Endothelial cell of umbilical vein (primary cell): ENCODE results near the gene ANAPC16. TPM values are rescaled to one million over a fixed set of nuclear protein-coding genes. Genes with fewer than 3 reads are reported as not detected.

Source experiments
- BruUV-seq: library from RNA; stranded (reverse); fragments of 400-500 nt; replicated peaks from 2 replicates; lab custom pipeline; 2021; lab: Mats Ljungman, UMichigan
- CTCF ChIA-PET: fragments of 300-600, 350-600 bp; sonication (Branson Sonifier 250); formaldehyde crosslinking; loops from one replicate; lab custom pipeline; 2021; ENCODE audit warnings: antibody characterized with exemption, inconsistent platforms; lab: Charles Lee
- POLR2A ChIA-PET: fragments of 300-600, 350-600 bp; sonication (Branson Sonifier 250); formaldehyde crosslinking; loops from one replicate; lab custom pipeline; 2021; ENCODE audit warnings: antibody characterized with exemption, inconsistent platforms; lab: Charles Lee
- DNase-seq: peaks from one replicate; pipeline ENCODE4 v3.0.0-alpha.2; 2011; ENCODE audit warnings: low read depth, low spot score
- FAIRE-seq: peaks from 2 replicates; lab custom pipeline; 2011; peaks lifted over from hg19 to GRCh38; lab: Jason Lieb, UNC
- H2AFZ ChIP-seq: 2 replicates; pipeline ENCODE4 v1.6.0; 2012; ENCODE audit warnings: low read depth, low read length, control low read depth, inconsistent platforms
- H3K27ac ChIP-seq: 2 replicates; pipeline ENCODE4 v1.5.1; 2011; ENCODE audit warnings: low read depth, mild to moderate bottlenecking, control low read depth, low read length, moderate library complexity; ENCODE audit not compliant: insufficient read depth
- H3K27me3 ChIP-seq, 2 experiments: 2 replicates each; pipeline versions ENCODE4 v1.6.0 to v1.6.1; 2011; ENCODE audit warnings: low read length in 2 of 2, mixed read lengths in 1 of 2; ENCODE audit not compliant: control insufficient read depth in 2 of 2, insufficient read depth in 2 of 2
- H3K36me3 ChIP-seq, 2 experiments: 2 replicates in 1 of 2; 3 replicates in 1 of 2; pipeline ENCODE4 v1.5.1; 2011; ENCODE audit warnings: low read length in 2 of 2, mild to moderate bottlenecking in 1 of 2, moderate library complexity in 1 of 2; ENCODE audit not compliant: control insufficient read depth in 2 of 2, insufficient read depth in 2 of 2; ENCODE audit errors: extremely low read depth in 1 of 2
- H3K4me1 ChIP-seq: 3 replicates; pipeline ENCODE4 v1.5.1; 2011; ENCODE audit warnings: mild to moderate bottlenecking, low read length; ENCODE audit not compliant: control insufficient read depth, insufficient read depth; ENCODE audit errors: extremely low read depth
- H3K4me2 ChIP-seq: 2 replicates; pipeline ENCODE4 v1.6.1; 2011; ENCODE audit warnings: low read length, control low read depth, mixed read lengths; ENCODE audit not compliant: insufficient read depth
- H3K4me3 ChIP-seq, 3 experiments: fragments of 200-600 bp in 1 of 3; sonication (generic), shearing (Covaris generic) in 1 of 3; replicated peaks in 1 of 3; 2 replicates each; pipeline ENCODE4 v1.5.1; 2011 to 2016; ENCODE audit warnings: control low read depth in 3 of 3, low read length in 3 of 3, mild to moderate bottlenecking in 2 of 3, inconsistent platforms in 1 of 3, low read depth in 1 of 3, moderate library complexity in 1 of 3; ENCODE audit not compliant: insufficient read depth in 1 of 3
- H3K79me2 ChIP-seq: 2 replicates; pipeline ENCODE4 v1.6.0; 2012; ENCODE audit warnings: low read length, inconsistent platforms; ENCODE audit not compliant: control insufficient read depth, insufficient read depth
- H3K9ac ChIP-seq: replicated peaks from 2 replicates; pipeline ENCODE3; 2011; ENCODE audit warnings: low read length, control low read depth; ENCODE audit not compliant: insufficient read depth; ENCODE audit errors: extremely low read depth
- H3K9me1 ChIP-seq: replicated peaks from 3 replicates; pipeline ENCODE4 v1.6.0; 2011; ENCODE audit warnings: mild to moderate bottlenecking, low read length; ENCODE audit not compliant: control insufficient read depth, insufficient read depth; ENCODE audit errors: extremely low read depth
- H3K9me3 ChIP-seq: replicated peaks from 2 replicates; pipeline ENCODE4 v1.5.1; 2012; ENCODE audit warnings: low read length, inconsistent platforms; ENCODE audit not compliant: control insufficient read depth, insufficient read depth
- H4K20me1 ChIP-seq: replicated peaks from 2 replicates; pipeline ENCODE3; 2011; ENCODE audit warnings: mild to moderate bottlenecking, low read length; ENCODE audit not compliant: control insufficient read depth, insufficient read depth; ENCODE audit errors: extremely low read depth
- EZH2 ChIP-seq: IDR thresholded peaks from 2 replicates; pipeline ENCODE4 v1.6.1; 2012; ENCODE audit warnings: borderline replicate concordance, low read depth, mild to moderate bottlenecking, moderate library complexity, low read length, inconsistent platforms; ENCODE audit not compliant: severe bottlenecking
- FOS ChIP-seq: IDR thresholded peaks from 2 replicates; pipeline ENCODE4 v1.6.1; 2011; ENCODE audit warnings: mild to moderate bottlenecking, low read length, moderate library complexity, borderline replicate concordance; ENCODE audit not compliant: insufficient read depth
- GATA2 ChIP-seq: IDR thresholded peaks from 2 replicates; pipeline ENCODE4 v1.7.0; 2011; ENCODE audit warnings: low read depth, mild to moderate bottlenecking, moderate library complexity, mixed read lengths, low read length; ENCODE audit not compliant: insufficient read length, insufficient read depth
- JUN ChIP-seq: IDR thresholded peaks from 2 replicates; pipeline ENCODE4 v1.6.1; 2011; ENCODE audit warnings: borderline replicate concordance, low read depth; ENCODE audit not compliant: insufficient read length, insufficient read depth
- POLR2A ChIP-seq: IDR thresholded peaks from 2 replicates; pipeline ENCODE4 v1.6.1; 2012; ENCODE audit warnings: low read depth, mild to moderate bottlenecking, control low read depth, low read length
- dilution Hi-C: fragments of 300-500 bp; cut with MboI; formaldehyde crosslinking; loops from one replicate; pipeline ENCODE4 v1.15.0; 2019; ENCODE audit warnings: low sequenced_read_pairs; ENCODE audit not compliant: extremely low pct_ligation_motif_present
- intact Hi-C: fragments of 100-400 bp; cut with micrococcal nuclease; formaldehyde crosslinking; loops from one replicate; pipeline ENCODE4 v1.10.0; 2022
- polyA plus RNA-seq, 4 experiments: library from polyadenylated mRNA; depleted of rRNA in 3 of 4; stranded (reverse) in 3 of 4; unstranded in 1 of 4; fragments of >200 nt; gene quantifications; 2 replicates each; pipeline versions ENCODE4 v1.2.1 to v1.2.3, GENCODE V29; 2011 to 2012; ENCODE audit warnings: missing spikeins in 1 of 4
- total RNA-seq: library from RNA; stranded (reverse); gene quantifications from 2 replicates; pipeline ENCODE4 v1.2.3, GENCODE V29; 2021
- TF ChIP-seq, protein P1 (sequence below), 2 donors: IDR thresholded peaks; 1 replicate in 1 of 2; 2 replicates in 1 of 2; pipeline ENCODE4 v1.5.1; 2011; ENCODE audit warnings: low read length in 2 of 2, mild to moderate bottlenecking in 2 of 2, moderate library complexity in 2 of 2, control low read depth in 1 of 2, inconsistent platforms in 1 of 2, low read depth in 1 of 2; ENCODE audit not compliant: insufficient read depth in 1 of 2; ENCODE audit errors: extremely low read depth in 1 of 2

ANAPC16 gene
- total and polyA plus RNA-seq, 2 donors (not counting 3 experiments of a cell fraction or from before 2014, with no cell fraction given) = 38.1 to 44.4 TPM

DNA sequence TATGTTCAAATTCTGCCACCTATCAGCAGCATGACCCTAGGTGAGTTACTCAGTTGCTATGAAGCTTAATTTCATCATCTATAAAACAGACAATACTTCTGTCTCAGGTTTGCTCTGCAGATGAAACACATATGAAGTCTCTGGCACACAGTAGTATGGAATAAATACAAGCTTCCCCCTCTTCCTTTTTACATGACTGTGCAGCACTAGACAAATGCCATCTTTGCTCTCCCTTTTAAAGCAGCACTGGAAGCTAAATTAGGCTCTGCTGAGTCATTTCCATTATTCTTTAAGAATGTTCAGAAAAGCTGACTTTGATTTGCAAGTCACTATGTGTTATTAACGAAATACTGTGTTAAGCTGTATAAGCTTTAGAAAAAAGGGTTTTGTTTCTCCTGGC is 40.7 kb upstream of the ANAPC16 start:
- FAIRE-seq (peak; percentile 73), DNase-seq (peak; percentile 60)
- Histone ChIP-seq H3K9me1 (no peaks in the 10 kb centered on the region), H2AFZ (no peak overlapping the region), H3K79me2 (no peaks in the 10 kb centered on the region), H3K4me1 (peaks cover 40% of the 10 kb centered on the region), H3K27me3 (no peaks in the 10 kb centered on the region), H3K27ac (peak overlapping the region; percentile 1), H3K9ac (no peak overlapping the region), H4K20me1 (no peaks in the 10 kb centered on the region), H3K36me3 (no peaks in the 10 kb centered on the region), H3K4me2 (peak overlapping the region; percentile 4), H3K4me3 (no peak overlapping the region), H3K9me3 (no peaks in the 10 kb centered on the region)
- ChIA-PET POLR2A (interaction anchor here (0.6 to 0.9 kb wide), 2 partner anchors 12 to 98 kb away, joined by 3 read pairs; partner anchors contain the start of gene DDIT4), CTCF (interaction anchor here (0.5 to 2.6 kb wide), 12 partner anchors 8 to 279 kb away, joined by 3 to 18 read pairs (median 4); no protein-coding TSS in a partner anchor)
- intact Hi-C loops (no loop called here), dilution Hi-C loops (no loop called here)
- TF ChIP-seq GATA2 (no peak), EZH2 (no peak), JUN (peak; percentile 28), POLR2A (no peak), FOS (peak; percentile 66)
- TF ChIP-seq, protein P1, sequence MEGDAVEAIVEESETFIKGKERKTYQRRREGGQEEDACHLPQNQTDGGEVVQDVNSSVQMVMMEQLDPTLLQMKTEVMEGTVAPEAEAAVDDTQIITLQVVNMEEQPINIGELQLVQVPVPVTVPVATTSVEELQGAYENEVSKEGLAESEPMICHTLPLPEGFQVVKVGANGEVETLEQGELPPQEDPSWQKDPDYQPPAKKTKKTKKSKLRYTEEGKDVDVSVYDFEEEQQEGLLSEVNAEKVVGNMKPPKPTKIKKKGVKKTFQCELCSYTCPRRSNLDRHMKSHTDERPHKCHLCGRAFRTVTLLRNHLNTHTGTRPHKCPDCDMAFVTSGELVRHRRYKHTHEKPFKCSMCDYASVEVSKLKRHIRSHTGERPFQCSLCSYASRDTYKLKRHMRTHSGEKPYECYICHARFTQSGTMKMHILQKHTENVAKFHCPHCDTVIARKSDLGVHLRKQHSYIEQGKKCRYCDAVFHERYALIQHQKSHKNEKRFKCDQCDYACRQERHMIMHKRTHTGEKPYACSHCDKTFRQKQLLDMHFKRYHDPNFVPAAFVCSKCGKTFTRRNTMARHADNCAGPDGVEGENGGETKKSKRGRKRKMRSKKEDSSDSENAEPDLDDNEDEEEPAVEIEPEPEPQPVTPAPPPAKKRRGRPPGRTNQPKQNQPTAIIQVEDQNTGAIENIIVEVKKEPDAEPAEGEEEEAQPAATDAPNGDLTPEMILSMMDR (IDR thresholded peaks at IDR 0.05; ENCODE audit: extremely low read depth in 1 of 2, insufficient read depth in 1 of 2, low read depth in 1 of 2, low read length in 2 of 2) = no peak
- BruUV-seq = no TSS peak
